ENCODE data around the gene FAM237B. TPM values are rescaled to one million over a fixed set of nuclear protein-coding genes. Genes with fewer than 3 reads are reported as not detected.
"Not testable (repeated sequence)": the region's sequence is repeated elsewhere in the genome, so short reads cannot be mapped to it uniquely, and the experiment has no call there.

The FAM237B gene
- not detected for polyA plus RNA-seq (2012; ENCODE audit: missing spikeins)

GRCh38 chr7:90320801-90321494, at the start of gene FAM237B:
FAM237B (minus strand) TSS chr7:90321304; CDS start chr7:90319748, 1,556 bp downstream.
- FAIRE-seq (no peak), DNase-seq (ENCODE audit: insufficient read length) (no peak)
- TF ChIP-seq TAF1 (IDR thresholded peaks at IDR 0.05; ENCODE audit: borderline replicate concordance, low read depth, low read length) (no peak), POLR2AphosphoS5 (IDR thresholded peaks at IDR 0.05; ENCODE audit: low read depth, low read length) (no peak), POLR2A (IDR thresholded peaks at IDR 0.05; ENCODE audit: low read depth, low read length) (no peak)

GRCh38 chr7:90351987-90352386, 30.9 kb upstream of the FAM237B start:
- DNase-seq (ENCODE audit: insufficient read length) (no peak), FAIRE-seq (no peak)
- no peak for TF ChIP-seq POLR2A (IDR thresholded peaks at IDR 0.05; ENCODE audit: low read depth, low read length)
- TF ChIP-seq TAF1 (IDR thresholded peaks at IDR 0.05; ENCODE audit: borderline replicate concordance, low read depth, low read length) = no peak
- TF ChIP-seq POLR2AphosphoS5 (IDR thresholded peaks at IDR 0.05; ENCODE audit: low read depth, low read length) = no peak

- not testable (repeated sequence) for DNase-seq (ENCODE audit: insufficient read length); FAIRE-seq
Measured at GRCh38 chr7:90350032-90350431, 28.9 kb upstream of the FAM237B start.

- TF ChIP-seq TAF1 (IDR thresholded peaks at IDR 0.05; ENCODE audit: borderline replicate concordance, low read depth, low read length) (no peak), POLR2A (IDR thresholded peaks at IDR 0.05; ENCODE audit: low read depth, low read length) (no peak), POLR2AphosphoS5 (IDR thresholded peaks at IDR 0.05; ENCODE audit: low read depth, low read length) (no peak)
- no peak for FAIRE-seq
Measured at GRCh38 chr7:90349305-90349704, 28.2 kb upstream of the FAM237B start.

GRCh38 chr7:90347759-90348158, 26.7 kb upstream of the FAM237B start:
- no peak for FAIRE-seq
- DNase-seq (ENCODE audit: insufficient read length) = no peak
- TF ChIP-seq POLR2AphosphoS5 (IDR thresholded peaks at IDR 0.05; ENCODE audit: low read depth, low read length) = no peak
- no peak for TF ChIP-seq TAF1 (IDR thresholded peaks at IDR 0.05; ENCODE audit: borderline replicate concordance, low read depth, low read length)
- no peak for TF ChIP-seq POLR2A (IDR thresholded peaks at IDR 0.05; ENCODE audit: low read depth, low read length)

More at GRCh38 chr7:90349305-90349704, 28.2 kb upstream of the FAM237B start:
- no peak for DNase-seq (ENCODE audit: insufficient read length)

- peak; percentile 99 for TF ChIP-seq POLR2AphosphoS5 (IDR thresholded peaks at IDR 0.05; ENCODE audit: low read depth, low read length)
- peak; percentile 98 for TF ChIP-seq POLR2A (IDR thresholded peaks at IDR 0.05; ENCODE audit: low read depth, low read length)
- peak; percentile 75; the same call in 1 of the 2 replicates for TF ChIP-seq TAF1 (IDR thresholded peaks at IDR 0.05; ENCODE audit: borderline replicate concordance, low read depth, low read length)
- DNase-seq (ENCODE audit: insufficient read length) (peak; percentile 69), FAIRE-seq (peak; percentile 99)
Measured at GRCh38 chr7:90346336-90347125, 25.4 kb upstream of the FAM237B start, which contains the start of gene GTPBP10. GTPBP10 (plus strand) TSS chr7:90346716; CDS start chr7:90346742, 26 bp downstream.

GRCh38 chr7:90345595-90346335, 24.7 kb upstream of the FAM237B start:
- no peak for DNase-seq (ENCODE audit: insufficient read length)
- FAIRE-seq = no peak
- TF ChIP-seq POLR2AphosphoS5 (IDR thresholded peaks at IDR 0.05; ENCODE audit: low read depth, low read length) (no peak), TAF1 (IDR thresholded peaks at IDR 0.05; ENCODE audit: borderline replicate concordance, low read depth, low read length) (no peak), POLR2A (IDR thresholded peaks at IDR 0.05; ENCODE audit: low read depth, low read length) (no peak)

- TF ChIP-seq POLR2AphosphoS5 (IDR thresholded peaks at IDR 0.05; ENCODE audit: low read depth, low read length) (no peak), POLR2A (IDR thresholded peaks at IDR 0.05; ENCODE audit: low read depth, low read length) (no peak), TAF1 (IDR thresholded peaks at IDR 0.05; ENCODE audit: borderline replicate concordance, low read depth, low read length) (no peak)
- no peak for FAIRE-seq
- DNase-seq (ENCODE audit: insufficient read length) = no peak
Measured at GRCh38 chr7:90345016-90345415, 23.9 kb upstream of the FAM237B start.

GRCh38 chr7:90337106-90337505, 16.0 kb upstream of the FAM237B start:
- FAIRE-seq (no peak), DNase-seq (ENCODE audit: insufficient read length) (no peak)
- TF ChIP-seq TAF1 (IDR thresholded peaks at IDR 0.05; ENCODE audit: borderline replicate concordance, low read depth, low read length) (no peak), POLR2AphosphoS5 (IDR thresholded peaks at IDR 0.05; ENCODE audit: low read depth, low read length) (no peak)

GRCh38 chr7:90334926-90335325, 13.8 kb upstream of the FAM237B start:
- DNase-seq (ENCODE audit: insufficient read length); FAIRE-seq: not testable (repeated sequence)

- TF ChIP-seq TAF1 (IDR thresholded peaks at IDR 0.05; ENCODE audit: borderline replicate concordance, low read depth, low read length) = no peak
- no peak for TF ChIP-seq POLR2AphosphoS5 (IDR thresholded peaks at IDR 0.05; ENCODE audit: low read depth, low read length)
- no peak for TF ChIP-seq POLR2A (IDR thresholded peaks at IDR 0.05; ENCODE audit: low read depth, low read length)
- DNase-seq (ENCODE audit: insufficient read length) (no peak), FAIRE-seq (no peak)
Measured at GRCh38 chr7:90334193-90334843, 13.2 kb upstream of the FAM237B start.
